Smooth muscle cell (in vitro differentiated cells): ENCODE results near the gene PLIN3. TPM values are rescaled to one million over a fixed set of nuclear protein-coding genes. Genes with fewer than 3 reads are reported as not detected.
"Not testable (repeated sequence)": the region's sequence is repeated elsewhere in the genome, so short reads cannot be mapped to it uniquely, and the experiment has no call there.

Experiments
- DNase-seq: peaks from one replicate; lab custom pipeline; 2025; ENCODE audit not compliant: unreplicated experiment; lab: John Stamatoyannopoulos, UW
- H2AFZ ChIP-seq: fragments of 200-600 bp; sonication (generic); 2 replicates; pipeline ENCODE4 v1.6.0; 2016; ENCODE audit warnings: antibody characterized with exemption, low read depth, mild to moderate bottlenecking
- H3F3A ChIP-seq: fragments of 200-600 bp; sonication (generic); 2 replicates; pipeline ENCODE4 v1.6.0; 2017; ENCODE audit warnings: antibody characterized with exemption, low read depth
- H3K27ac ChIP-seq: fragments of 200-600 bp; sonication (generic); 2 replicates; pipeline ENCODE4 v1.5.1; 2016; ENCODE audit warnings: low read depth, mild to moderate bottlenecking
- H3K27me3 ChIP-seq: fragments of 200-600 bp; sonication (generic); 2 replicates; pipeline ENCODE4 v1.6.1; 2016; ENCODE audit warnings: low read depth, mild to moderate bottlenecking
- H3K36me3 ChIP-seq: fragments of 200-600 bp; sonication (generic); 2 replicates; pipeline ENCODE4 v1.5.1; 2016; ENCODE audit warnings: low read depth
- H3K4me1 ChIP-seq: fragments of 200-600 bp; sonication (generic); 2 replicates; pipeline ENCODE4 v1.5.1; 2016; ENCODE audit warnings: low read depth
- H3K4me2 ChIP-seq: fragments of 200-600 bp; sonication (generic); 2 replicates; pipeline ENCODE4 v1.6.0; 2016; ENCODE audit warnings: mild to moderate bottlenecking
- H3K4me3 ChIP-seq: fragments of 200-600 bp; sonication (generic); 2 replicates; pipeline ENCODE4 v1.5.1; 2016; ENCODE audit warnings: mild to moderate bottlenecking
- H3K79me2 ChIP-seq: fragments of 200-600 bp; sonication (generic); 2 replicates; pipeline ENCODE4 v1.6.0; 2016; ENCODE audit warnings: low read depth, mild to moderate bottlenecking
- H3K9ac ChIP-seq: fragments of 200-600 bp; sonication (generic); 2 replicates; pipeline ENCODE4 v1.6.0; 2016; ENCODE audit warnings: low read depth
- H3K9me3 ChIP-seq: fragments of 200-600 bp; sonication (generic); replicated peaks from 2 replicates; pipeline ENCODE4 v1.5.1; 2016; ENCODE audit warnings: low read depth
- H4K20me1 ChIP-seq: fragments of 200-600 bp; sonication (generic); 2 replicates; pipeline ENCODE4 v1.6.0; 2016; ENCODE audit warnings: low read depth
- WGBS: methylation state at CpG from one replicate; pipeline ENCODE4 v1.1.7; 2016; ENCODE audit warnings: low lambda C conversion rate; 5-methylcytosine and 5-hydroxymethylcytosine counted together
- polyA plus RNA-seq: library from polyadenylated mRNA; unstranded; fragments of >200 nt; fragmentation: Nextera tagmentation; extraction: Ambion mirVana; gene quantifications from 2 replicates; pipeline ENCODE4 v1.2.1, GENCODE V29; 2016
- total RNA-seq: library from RNA; depleted of rRNA; stranded (reverse); fragments of >200 nt; gene quantifications from 2 replicates; pipeline ENCODE4 v1.2.3, GENCODE V29; 2014
- TF ChIP-seq, protein P1 (sequence below): fragments of 200-600 bp; sonication (generic); IDR thresholded peaks from 2 replicates; pipeline ENCODE4 v1.5.1; 2017; ENCODE audit warnings: borderline replicate concordance, mild to moderate bottlenecking, antibody characterized with exemption; ENCODE audit not compliant: insufficient read depth, poor library complexity, severe bottlenecking

Gene PLIN3
- total and polyA plus RNA-seq, 2 experiments from 2014 or later = 102 to 202 TPM

- no peaks in the 10 kb centered on the region for H3K36me3 ChIP-seq
- H3F3A ChIP-seq = no peaks in the 10 kb centered on the region
- no peaks in the 10 kb centered on the region for H3K4me1 ChIP-seq
- no peak within 1 kb of the TSS for H3K4me3 ChIP-seq
- no peak within 1 kb of the TSS for H3K4me2 ChIP-seq
- no peak for DNase-seq
- H4K20me1 ChIP-seq = no peaks in the 10 kb centered on the region
- no peak within 1 kb of the TSS for H2AFZ ChIP-seq
- H3K27me3 ChIP-seq = no peaks in the 10 kb centered on the region
- H3K79me2 ChIP-seq = no peaks in the 10 kb centered on the region
- WGBS = 90% methylated on average over 7 of the region's 7 CpGs
- no peak within 1 kb of the TSS for H3K27ac ChIP-seq
- H3K9me3 ChIP-seq = no peaks in the 10 kb centered on the region
- TF ChIP-seq, protein P1, sequence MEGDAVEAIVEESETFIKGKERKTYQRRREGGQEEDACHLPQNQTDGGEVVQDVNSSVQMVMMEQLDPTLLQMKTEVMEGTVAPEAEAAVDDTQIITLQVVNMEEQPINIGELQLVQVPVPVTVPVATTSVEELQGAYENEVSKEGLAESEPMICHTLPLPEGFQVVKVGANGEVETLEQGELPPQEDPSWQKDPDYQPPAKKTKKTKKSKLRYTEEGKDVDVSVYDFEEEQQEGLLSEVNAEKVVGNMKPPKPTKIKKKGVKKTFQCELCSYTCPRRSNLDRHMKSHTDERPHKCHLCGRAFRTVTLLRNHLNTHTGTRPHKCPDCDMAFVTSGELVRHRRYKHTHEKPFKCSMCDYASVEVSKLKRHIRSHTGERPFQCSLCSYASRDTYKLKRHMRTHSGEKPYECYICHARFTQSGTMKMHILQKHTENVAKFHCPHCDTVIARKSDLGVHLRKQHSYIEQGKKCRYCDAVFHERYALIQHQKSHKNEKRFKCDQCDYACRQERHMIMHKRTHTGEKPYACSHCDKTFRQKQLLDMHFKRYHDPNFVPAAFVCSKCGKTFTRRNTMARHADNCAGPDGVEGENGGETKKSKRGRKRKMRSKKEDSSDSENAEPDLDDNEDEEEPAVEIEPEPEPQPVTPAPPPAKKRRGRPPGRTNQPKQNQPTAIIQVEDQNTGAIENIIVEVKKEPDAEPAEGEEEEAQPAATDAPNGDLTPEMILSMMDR = no peak
- H3K9ac ChIP-seq = no peak within 1 kb of the TSS
Observed at GRCh38 chr19:4902796-4903195, 35.3 kb upstream of the PLIN3 start, which contains the start of gene ARRDC5. Gene ARRDC5 (minus strand): TSS chr19:4902896. CDS start chr19:4902825, 71 bp downstream.

DNA sequence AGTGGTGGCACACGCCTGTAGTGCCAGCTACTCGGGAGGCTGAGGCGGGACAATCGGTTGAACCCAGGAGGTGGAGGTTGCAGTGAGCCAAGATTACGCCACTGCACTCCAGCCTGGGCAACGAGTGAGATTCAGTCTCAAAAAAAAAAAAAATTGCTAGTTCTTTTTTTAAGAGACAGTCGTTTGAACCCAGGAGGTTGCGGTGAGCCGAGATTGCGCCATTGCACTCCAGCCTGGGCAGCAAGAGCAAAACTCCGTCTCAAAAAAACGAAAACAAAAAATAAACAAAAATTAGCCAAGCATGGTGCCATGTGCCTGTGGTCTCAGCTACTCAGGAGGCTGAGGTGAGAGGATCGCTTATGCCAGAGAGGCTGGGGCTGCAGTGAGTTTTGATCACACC is 33.4 kb upstream of the PLIN3 start:
- H3F3A ChIP-seq, H3K4me1 ChIP-seq, H3K79me2 ChIP-seq, H3K27me3 ChIP-seq, H3K4me2 ChIP-seq, H3K36me3 ChIP-seq, DNase-seq, H2AFZ ChIP-seq, H3K9me3 ChIP-seq, H3K9ac ChIP-seq, H3K4me3 ChIP-seq, H4K20me1 ChIP-seq, H3K27ac ChIP-seq: not testable (repeated sequence)
- WGBS = 98% methylated on average over 13 of the region's 13 CpGs

DNA sequence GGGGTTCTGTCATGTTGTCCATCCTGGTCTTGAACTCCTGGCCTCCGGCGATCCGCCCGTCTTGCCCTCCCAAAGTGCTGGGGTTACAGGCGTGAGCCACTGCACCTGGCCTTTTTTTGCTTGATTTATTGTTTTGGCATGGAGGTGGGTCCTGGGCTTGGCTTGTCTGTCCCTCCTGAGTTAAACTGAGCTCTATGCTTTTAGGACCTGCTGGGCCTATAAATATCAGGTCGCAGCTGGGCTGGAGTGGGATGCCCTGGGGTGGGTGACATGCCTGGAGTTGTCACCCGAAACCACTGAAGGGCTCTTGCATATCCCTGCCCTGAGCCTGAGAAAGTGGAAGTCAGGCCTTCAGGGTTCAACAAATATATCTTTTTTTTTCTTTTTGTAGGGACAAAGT is 29.7 kb upstream of the PLIN3 start:
- Histone ChIP-seq H3K4me2 (no peak overlapping the region), H3F3A (no peaks in the 10 kb centered on the region), H3K4me1 (no peaks in the 10 kb centered on the region), H4K20me1 (no peaks in the 10 kb centered on the region), H3K4me3 (no peak overlapping the region), H3K79me2 (no peaks in the 10 kb centered on the region), H3K27ac (no peak overlapping the region), H3K27me3 (no peaks in the 10 kb centered on the region), H3K9me3 (no peaks in the 10 kb centered on the region), H3K36me3 (no peaks in the 10 kb centered on the region), H3K9ac (no peak overlapping the region), H2AFZ (no peak overlapping the region)
- DNase-seq = no peak
- WGBS = 88% methylated on average over 7 of the region's 7 CpGs
- TF ChIP-seq, protein P1 = no peak

DNA sequence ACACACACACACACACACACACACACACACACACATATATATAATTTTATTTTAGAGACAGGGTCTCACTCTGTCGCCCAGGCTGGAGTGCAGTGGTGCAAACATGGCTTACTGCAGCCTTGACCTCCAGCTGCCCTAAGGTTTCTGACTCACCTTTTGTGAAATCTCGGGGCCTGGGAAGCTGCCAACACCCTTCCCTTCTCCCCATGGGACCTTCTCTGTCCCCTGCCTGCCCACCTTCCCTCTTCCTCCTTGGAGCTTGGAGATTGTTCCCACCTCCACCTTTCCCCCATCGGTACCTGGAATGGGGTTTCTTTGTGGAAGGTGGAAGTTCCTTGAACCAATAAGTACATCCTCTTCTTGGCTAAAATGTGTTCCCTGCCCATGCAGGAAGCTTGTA is 28.9 kb upstream of the PLIN3 start:
- no peak for DNase-seq
- TF ChIP-seq, protein P1 = no peak
- no peaks in the 10 kb centered on the region for H3K9me3 ChIP-seq
- no peak overlapping the region for H3K9ac ChIP-seq
- no peaks in the 10 kb centered on the region for H4K20me1 ChIP-seq
- H2AFZ ChIP-seq = no peak overlapping the region
- no peak overlapping the region for H3K27ac ChIP-seq
- H3K4me2 ChIP-seq = no peak overlapping the region
- no peaks in the 10 kb centered on the region for H3K4me1 ChIP-seq
- WGBS = 79% methylated on average over 3 of the region's 3 CpGs
- no peaks in the 10 kb centered on the region for H3K36me3 ChIP-seq
- no peaks in the 10 kb centered on the region for H3K79me2 ChIP-seq
- H3K27me3 ChIP-seq = no peaks in the 10 kb centered on the region
- no peaks in the 10 kb centered on the region for H3F3A ChIP-seq
- H3K4me3 ChIP-seq = no peak overlapping the region

- H3K4me1 ChIP-seq = not testable (repeated sequence)
- WGBS = 94% methylated on average over 11 of the region's 11 CpGs
Observed at GRCh38 chr19:4892962-4893361, 25.5 kb upstream of the PLIN3 start.

More at GRCh38 chr19:4892962-4893361, 25.5 kb upstream of the PLIN3 start:
- not testable (repeated sequence) for H2AFZ ChIP-seq, H3K9me3 ChIP-seq, H3K4me3 ChIP-seq, H4K20me1 ChIP-seq, H3K79me2 ChIP-seq, H3K27me3 ChIP-seq, DNase-seq, H3K27ac ChIP-seq, H3K9ac ChIP-seq, H3K4me2 ChIP-seq, H3F3A ChIP-seq, H3K36me3 ChIP-seq
